Subcutaneous adipose tissue (tissue), 4 donors: ENCODE data around the gene KCNIP4. TPM values are rescaled to one million over a fixed set of nuclear protein-coding genes. Genes with fewer than 3 reads are reported as not detected.

Experiments
- CTCF ChIP-seq: fragments of 450-650 bp; IDR thresholded peaks from one replicate; pipeline ENCODE4 v1.5.1; 2016; ENCODE audit warnings: low read depth, mild to moderate bottlenecking, control low read depth, antibody characterized with exemption, moderate library complexity
- total RNA-seq, 4 donors: library from RNA; depleted of rRNA; stranded (reverse); fragments of >200 nt; gene quantifications; one replicate each; pipeline ENCODE4 v1.1.0, GENCODE V29; 2016

Gene KCNIP4
- total RNA-seq, 4 donors from 2014 or later: 0.34 TPM; not detected in 3

DNA sequence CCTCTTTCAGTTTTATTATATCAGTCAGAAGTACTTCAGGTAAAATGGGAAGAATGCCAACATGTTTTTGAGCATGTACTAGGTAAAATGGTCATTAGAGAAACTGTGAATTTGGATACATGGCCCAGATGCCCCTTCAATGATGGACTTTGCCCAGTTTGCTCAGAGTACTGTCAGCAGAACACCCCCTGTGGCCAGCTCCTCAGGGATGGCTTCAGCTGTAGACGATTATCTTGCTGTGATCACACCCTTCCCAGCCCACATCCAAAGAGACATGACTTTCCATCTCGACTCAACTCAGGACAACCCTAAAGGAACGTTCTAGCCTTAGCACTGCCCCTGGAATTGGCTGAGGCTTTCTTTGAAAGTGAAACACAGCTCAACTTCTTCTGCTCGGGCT lies 809.2 kb downstream of the KCNIP4 start:
- no peak for TF ChIP-seq CTCF

- TF ChIP-seq CTCF: no peak
These were observed 812.4 kb downstream of the KCNIP4 start for GRCh38 chr4:21136051-21136630.

- no peak for TF ChIP-seq CTCF
These were observed 813.6 kb downstream of the KCNIP4 start for GRCh38 chr4:21134994-21135393.

DNA sequence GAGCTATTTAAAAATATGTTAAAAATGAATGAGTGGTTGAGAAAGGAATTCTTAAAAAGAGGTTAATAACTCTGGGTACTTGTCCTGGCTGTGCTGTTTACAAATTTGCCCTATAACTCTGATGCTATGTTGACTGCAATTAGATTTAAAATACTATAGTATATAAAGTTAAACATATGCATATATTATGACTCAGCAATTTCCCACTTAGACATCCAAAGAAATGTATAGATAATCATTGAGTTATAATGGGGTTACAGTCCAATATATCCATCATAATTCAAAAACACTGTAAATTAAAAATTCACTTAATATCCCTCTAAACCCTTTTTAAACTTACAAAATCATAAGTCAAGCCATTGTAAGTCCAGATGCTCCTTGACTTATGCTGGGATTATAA lies 818.0 kb downstream of the KCNIP4 start:
- TF ChIP-seq CTCF: no peak

DNA sequence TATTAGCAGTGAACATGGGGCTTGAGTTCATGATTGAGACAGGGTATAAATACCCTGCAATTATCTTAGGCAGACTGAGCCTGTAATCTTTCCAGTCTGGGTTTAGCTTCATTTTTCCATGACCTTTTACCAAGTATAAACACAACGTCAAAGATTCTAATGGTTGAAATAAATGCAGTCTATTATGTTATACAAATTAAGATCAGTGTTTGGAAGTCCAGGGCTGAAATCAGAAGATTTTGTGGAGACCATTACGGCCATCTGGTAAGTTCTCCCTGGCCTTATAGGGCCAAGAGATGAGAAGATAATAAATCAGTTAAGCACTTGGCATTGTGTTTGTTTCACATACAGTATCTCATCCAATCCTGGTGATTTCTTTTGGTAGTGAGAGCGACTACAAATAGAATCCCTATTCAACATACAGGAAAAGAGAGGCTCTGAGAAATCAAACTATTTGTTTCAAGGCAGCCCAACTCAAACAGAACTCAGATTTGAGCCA lies 822.5 kb downstream of the KCNIP4 start:
- TF ChIP-seq CTCF: no peak

GRCh38 chr4:21118301-21118700 lies 830.3 kb downstream of the KCNIP4 start:
- TF ChIP-seq CTCF: no peak

GRCh38 chr4:21117541-21118180 lies 830.9 kb downstream of the KCNIP4 start:
- TF ChIP-seq CTCF: no peak
